Mesenchymal stem cell (in vitro differentiated cells and primary cell): Measurements from ENCODE around the gene PECR.

Experiments used
- DNase-seq: peaks from one replicate; pipeline ENCODE4 v3.0.0-alpha.2; 2013
- H2AFZ ChIP-seq: one replicate; pipeline ENCODE4 v1.6.1; 2013; ENCODE audit warnings: low read depth, mild to moderate bottlenecking, control low read depth, inconsistent platforms, low read length, moderate library complexity
- H2AK5ac ChIP-seq: 2 replicates; pipeline ENCODE4 v1.6.1; 2013; ENCODE audit warnings: low read length, moderate library complexity, mild to moderate bottlenecking, inconsistent platforms; ENCODE audit not compliant: severe bottlenecking
- H2BK120ac ChIP-seq: one replicate; pipeline ENCODE4 v1.6.1; 2013; ENCODE audit warnings: low read depth, mild to moderate bottlenecking, inconsistent platforms, low read length, moderate library complexity
- H2BK12ac ChIP-seq, 2 experiments: one replicate each; pipeline ENCODE4 v1.6.1; 2013; ENCODE audit warnings: inconsistent platforms in 2 of 2, low read length in 2 of 2, mild to moderate bottlenecking in 2 of 2, moderate library complexity in 2 of 2, control low read depth in 1 of 2
- H2BK15ac ChIP-seq: one replicate; pipeline ENCODE4 v1.6.1; 2013; ENCODE audit warnings: mild to moderate bottlenecking, low read depth, inconsistent platforms; ENCODE audit not compliant: poor library complexity, severe bottlenecking
- H2BK5ac ChIP-seq: 2 replicates; pipeline ENCODE4 v1.6.1; 2013; ENCODE audit warnings: low read depth, mild to moderate bottlenecking, low read length, control low read depth, inconsistent platforms; ENCODE audit not compliant: poor library complexity, severe bottlenecking
- H3K14ac ChIP-seq, 2 experiments: one replicate each; pipeline ENCODE4 v1.6.1; 2013; ENCODE audit warnings: inconsistent platforms in 2 of 2, low read length in 2 of 2, control low read depth in 1 of 2, mild to moderate bottlenecking in 1 of 2, moderate library complexity in 1 of 2
- H3K18ac ChIP-seq, 2 experiments: one replicate each; pipeline ENCODE4 v1.6.1; 2013; ENCODE audit warnings: inconsistent platforms in 2 of 2, low read length in 2 of 2, control low read depth in 1 of 2, low read depth in 1 of 2, mild to moderate bottlenecking in 1 of 2
- H3K23ac ChIP-seq, 2 experiments: one replicate each; pipeline ENCODE4 v1.6.1; 2013; ENCODE audit warnings: inconsistent platforms in 2 of 2, low read length in 2 of 2, mild to moderate bottlenecking in 2 of 2, moderate library complexity in 2 of 2, control low read depth in 1 of 2
- H3K27ac ChIP-seq: 2 replicates; pipeline ENCODE4 v1.5.1; 2013; ENCODE audit warnings: mild to moderate bottlenecking, moderate library complexity, low read length, control low read depth, inconsistent platforms; ENCODE audit not compliant: poor library complexity, severe bottlenecking
- H3K27me3 ChIP-seq, 2 experiments: 2 replicates each; pipeline versions ENCODE4 v1.6.1 to v1.7.0; 2013; ENCODE audit warnings: low read length in 2 of 2, mild to moderate bottlenecking in 2 of 2, moderate library complexity in 2 of 2, control low read depth in 1 of 2, inconsistent platforms in 1 of 2; ENCODE audit not compliant: control insufficient read depth in 1 of 2, insufficient read depth in 1 of 2
- H3K36me3 ChIP-seq, 2 experiments: 2 replicates each; pipeline versions ENCODE4 v1.6.1 to v1.7.0; 2013; ENCODE audit warnings: low read length in 2 of 2, control low read depth in 1 of 2, inconsistent platforms in 1 of 2, low read depth in 1 of 2, mild to moderate bottlenecking in 1 of 2; ENCODE audit not compliant: insufficient read depth in 2 of 2, control insufficient read depth in 1 of 2
- H3K4ac ChIP-seq, 2 experiments: one replicate each; pipeline ENCODE4 v1.6.1; 2013; ENCODE audit warnings: inconsistent platforms in 2 of 2, low read length in 2 of 2, mild to moderate bottlenecking in 2 of 2, moderate library complexity in 2 of 2, control low read depth in 1 of 2, low read depth in 1 of 2
- H3K4me1 ChIP-seq: 2 replicates; pipeline ENCODE4 v1.6.1; 2013; ENCODE audit warnings: low read depth, low read length, control low read depth; ENCODE audit not compliant: control insufficient read depth, insufficient read depth
- H3K4me2 ChIP-seq: 2 replicates; pipeline ENCODE4 v1.6.1; 2013; ENCODE audit warnings: low read length, mild to moderate bottlenecking, inconsistent platforms; ENCODE audit not compliant: poor library complexity, severe bottlenecking
- H3K4me3 ChIP-seq, 2 experiments: 2 replicates each; pipeline versions ENCODE4 v1.5.1 to v1.7.0; 2013; ENCODE audit warnings: low read length in 2 of 2, mild to moderate bottlenecking in 2 of 2, control low read depth in 1 of 2, low read depth in 1 of 2; ENCODE audit not compliant: insufficient read depth in 1 of 2
- H3K79me1 ChIP-seq: replicated peaks from 2 replicates; pipeline ENCODE4 v1.6.1; 2013; ENCODE audit warnings: mild to moderate bottlenecking, control low read depth, low read length, inconsistent platforms; ENCODE audit not compliant: poor library complexity, severe bottlenecking
- H3K9ac ChIP-seq: 2 replicates; pipeline ENCODE4 v1.7.0; 2013; ENCODE audit warnings: mild to moderate bottlenecking, low read length, moderate library complexity
- H3K9me3 ChIP-seq: 2 replicates; pipeline ENCODE4 v1.7.0; 2013; ENCODE audit warnings: mild to moderate bottlenecking, low read length; ENCODE audit not compliant: control insufficient read depth
- H4K8ac ChIP-seq: one replicate; pipeline ENCODE4 v1.6.1; 2013; ENCODE audit warnings: inconsistent platforms, mild to moderate bottlenecking, low read length, moderate library complexity
- H4K91ac ChIP-seq: one replicate; pipeline ENCODE4 v1.6.1; 2013; ENCODE audit warnings: mild to moderate bottlenecking, low read length, inconsistent platforms
- WGBS: methylation state at CpG from one replicate; pipeline ENCODE4 v1.1.7; 2013; ENCODE audit warnings: mixed read lengths; 5-methylcytosine and 5-hydroxymethylcytosine counted together

PECR gene

GRCh38 chr2:216116418-216116817 lies 34.8 kb upstream of the PECR start:
- no peak overlapping the region for H3K18ac ChIP-seq
- H4K8ac ChIP-seq, result no peak overlapping the region
- H3K27me3 ChIP-seq, result no peaks in the 10 kb centered on the region
- H3K79me1 ChIP-seq, result peaks cover 9% of the 10 kb centered on the region
- H3K4me2 ChIP-seq, result no peak overlapping the region
- peak overlapping the region; percentile 9 for H2AK5ac ChIP-seq
- H4K91ac ChIP-seq, result no peak overlapping the region
- H3K4me1 ChIP-seq, result peaks cover 4% of the 10 kb centered on the region
- no peak overlapping the region for H2BK12ac ChIP-seq
- peak overlapping the region; percentile 28 for H3K9ac ChIP-seq
- H2BK5ac ChIP-seq, result no peak overlapping the region
- no peak overlapping the region for H3K23ac ChIP-seq
- H2BK15ac ChIP-seq, result no peak overlapping the region
- peaks cover 15 to 91% of the 10 kb centered on the region in 2 experiments for H3K36me3 ChIP-seq
- DNase-seq, result no peak
- H3K4me3 ChIP-seq, result no peak overlapping the region
- no peaks in the 10 kb centered on the region for H3K9me3 ChIP-seq
- no peak overlapping the region for H3K4ac ChIP-seq
- 100% methylated on average over 1 of the region's 1 CpG for WGBS
- no peak overlapping the region for H2AFZ ChIP-seq
- H3K27ac ChIP-seq, result no peak overlapping the region
- H3K14ac ChIP-seq, result no peak overlapping the region
- H2BK120ac ChIP-seq, result no peak overlapping the region

DNA sequence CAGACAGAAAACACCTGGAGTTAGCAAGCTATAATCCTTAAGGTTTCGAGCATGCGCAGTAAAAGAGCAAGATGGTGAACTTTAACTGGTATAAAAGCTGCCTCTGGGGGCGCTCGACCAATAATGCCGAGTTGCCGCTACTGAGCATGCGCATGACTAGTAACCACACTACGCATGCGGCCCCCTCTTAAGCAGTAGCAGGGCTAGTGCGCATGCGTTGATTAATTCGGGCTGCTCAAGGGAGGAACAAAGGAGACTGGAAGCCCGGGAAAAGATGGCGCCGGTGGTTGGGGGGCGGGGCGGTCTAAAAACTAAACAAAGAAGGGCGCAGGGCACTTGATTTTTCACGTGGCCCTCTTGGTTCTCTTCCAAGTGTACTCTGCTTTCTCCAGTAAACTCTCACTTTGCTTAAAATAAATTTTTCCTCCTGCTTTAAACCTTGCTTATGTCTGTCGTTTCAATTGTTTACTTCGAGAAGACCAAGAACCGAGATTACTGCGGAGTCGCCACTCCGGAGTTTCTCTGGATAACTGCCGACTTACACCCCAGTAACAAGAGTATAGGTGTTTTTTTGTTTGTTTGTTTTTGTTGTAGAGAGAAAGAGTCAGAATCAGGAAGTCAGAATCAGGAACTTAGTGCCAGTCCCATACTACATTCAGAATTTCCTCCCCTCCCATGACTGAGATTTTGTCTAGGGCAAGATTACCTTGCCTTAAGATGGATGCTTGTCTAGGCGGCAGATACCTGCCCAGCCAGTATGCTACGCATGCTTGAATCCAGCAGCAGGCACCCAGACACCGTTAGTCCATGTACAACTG lies 33.3 kb upstream of the PECR start:
- Histone ChIP-seq H3K27ac (peak overlapping the region; percentile 58), H2BK5ac (peak overlapping the region; percentile 5), H3K36me3 (peaks cover 11 to 88% of the 10 kb centered on the region in 2 experiments), H4K91ac (peak overlapping the region; percentile 97), H3K4ac (peak overlapping the region; percentile 81 to 97), H3K18ac (peak overlapping the region; percentile 28 to 92), H3K4me2 (peak overlapping the region; percentile 47), H2BK12ac (no peak overlapping the region), H3K27me3 (no peaks in the 10 kb centered on the region), H2BK120ac (no peak overlapping the region), H2BK15ac (peak overlapping the region; percentile 67), H3K14ac (no peak overlapping the region), H3K9me3 (no peaks in the 10 kb centered on the region), H3K23ac (no peak overlapping the region), H3K4me1 (peaks cover 4% of the 10 kb centered on the region), H3K9ac (peak overlapping the region; percentile 97), H2AFZ (no peak overlapping the region), H3K4me3 (peak overlapping the region in 1 of 2 experiments; percentile 83), H4K8ac (peak overlapping the region; percentile 99), H2AK5ac (peak overlapping the region; percentile 97), H3K79me1 (peaks cover 6% of the 10 kb centered on the region)
- DNase-seq, result peak; percentile 98
- 29% methylated on average over 28 of the region's 29 CpGs for WGBS

DNA sequence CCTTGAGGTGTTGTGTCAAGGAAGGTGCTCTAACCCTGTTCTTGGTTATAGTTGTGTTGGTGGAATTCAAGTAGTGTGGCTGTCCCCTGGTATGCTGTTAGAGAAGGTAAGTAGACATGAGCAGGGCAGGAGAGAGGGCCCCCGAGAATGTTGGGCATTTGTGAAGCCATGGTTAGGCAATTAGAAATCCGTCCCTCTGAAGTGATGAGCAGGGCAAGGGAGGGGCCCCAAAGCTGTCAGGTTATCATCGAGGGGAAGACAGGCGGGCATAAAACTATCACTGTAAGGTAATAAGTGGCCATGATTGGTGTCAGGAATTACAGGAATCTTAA lies 32.7 kb upstream of the PECR start:
- Histone ChIP-seq H3K4ac (no peak overlapping the region), H2BK15ac (no peak overlapping the region), H3K4me1 (peaks cover 4% of the 10 kb centered on the region), H3K4me3 (no peak overlapping the region), H3K27me3 (no peaks in the 10 kb centered on the region), H3K9me3 (no peaks in the 10 kb centered on the region), H2AFZ (no peak overlapping the region), H3K18ac (peak overlapping the region in 1 of 2 experiments; percentile 25), H2BK12ac (no peak overlapping the region), H3K4me2 (no peak overlapping the region), H3K23ac (no peak overlapping the region), H2AK5ac (peak overlapping the region; percentile 92), H2BK5ac (no peak overlapping the region), H3K14ac (no peak overlapping the region), H3K9ac (peak overlapping the region; percentile 98), H3K79me1 (peaks cover 5% of the 10 kb centered on the region), H2BK120ac (no peak overlapping the region), H3K27ac (peak overlapping the region; percentile 58), H3K36me3 (peaks cover 11 to 83% of the 10 kb centered on the region in 2 experiments), H4K91ac (no peak overlapping the region), H4K8ac (peak overlapping the region; percentile 73)
- DNase-seq, result no peak
- WGBS, result 47% methylated on average over 4 of the region's 4 CpGs

- Histone ChIP-seq H3K27ac (no peak overlapping the region), H3K4ac (no peak overlapping the region), H3K23ac (no peak overlapping the region), H3K4me2 (no peak overlapping the region), H3K18ac (no peak overlapping the region), H2BK5ac (no peak overlapping the region), H3K4me3 (no peak overlapping the region), H3K36me3 (peaks cover 11 to 75% of the 10 kb centered on the region in 2 experiments), H2BK15ac (no peak overlapping the region), H3K27me3 (no peaks in the 10 kb centered on the region), H2AK5ac (no peak overlapping the region), H2BK12ac (no peak overlapping the region), H3K14ac (no peak overlapping the region), H2AFZ (no peak overlapping the region), H3K79me1 (peaks cover 4% of the 10 kb centered on the region), H2BK120ac (no peak overlapping the region), H3K9ac (peak overlapping the region; percentile 98), H3K4me1 (peaks cover 4% of the 10 kb centered on the region), H4K8ac (no peak overlapping the region), H4K91ac (no peak overlapping the region), H3K9me3 (no peaks in the 10 kb centered on the region)
- WGBS, result 94% methylated on average over 3 of the region's 3 CpGs
- DNase-seq, result no peak
These were observed 32.0 kb upstream of the PECR start for GRCh38 chr2:216113572-216113971.
